ENCODE results near the gene RANBP3L.
"Not testable (repeated sequence)": the region's sequence is repeated elsewhere in the genome, so short reads cannot be mapped to it uniquely, and the experiment has no call there.

DNA sequence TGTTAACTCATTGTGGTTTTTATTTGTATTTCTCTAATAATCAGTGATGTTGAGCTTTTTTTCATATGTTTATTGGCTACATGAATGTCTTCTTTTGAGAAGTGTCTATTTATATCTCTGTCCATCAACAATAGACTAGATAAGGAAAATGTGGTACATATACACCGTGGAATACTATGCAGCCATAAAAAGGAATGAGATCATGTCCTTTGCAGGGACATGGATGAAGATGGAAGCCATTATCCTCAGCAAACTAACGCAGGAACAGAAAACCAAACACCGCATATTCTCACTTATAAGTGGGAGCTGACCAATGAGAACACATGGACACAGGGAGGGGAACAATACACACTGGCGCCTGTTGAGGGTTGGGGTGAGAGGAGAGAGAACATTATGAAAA is 40.0 kb upstream of the RANBP3L start:
- TF ChIP-seq, protein P1, sequence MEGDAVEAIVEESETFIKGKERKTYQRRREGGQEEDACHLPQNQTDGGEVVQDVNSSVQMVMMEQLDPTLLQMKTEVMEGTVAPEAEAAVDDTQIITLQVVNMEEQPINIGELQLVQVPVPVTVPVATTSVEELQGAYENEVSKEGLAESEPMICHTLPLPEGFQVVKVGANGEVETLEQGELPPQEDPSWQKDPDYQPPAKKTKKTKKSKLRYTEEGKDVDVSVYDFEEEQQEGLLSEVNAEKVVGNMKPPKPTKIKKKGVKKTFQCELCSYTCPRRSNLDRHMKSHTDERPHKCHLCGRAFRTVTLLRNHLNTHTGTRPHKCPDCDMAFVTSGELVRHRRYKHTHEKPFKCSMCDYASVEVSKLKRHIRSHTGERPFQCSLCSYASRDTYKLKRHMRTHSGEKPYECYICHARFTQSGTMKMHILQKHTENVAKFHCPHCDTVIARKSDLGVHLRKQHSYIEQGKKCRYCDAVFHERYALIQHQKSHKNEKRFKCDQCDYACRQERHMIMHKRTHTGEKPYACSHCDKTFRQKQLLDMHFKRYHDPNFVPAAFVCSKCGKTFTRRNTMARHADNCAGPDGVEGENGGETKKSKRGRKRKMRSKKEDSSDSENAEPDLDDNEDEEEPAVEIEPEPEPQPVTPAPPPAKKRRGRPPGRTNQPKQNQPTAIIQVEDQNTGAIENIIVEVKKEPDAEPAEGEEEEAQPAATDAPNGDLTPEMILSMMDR (IDR thresholded peaks at IDR 0.05) = not testable (repeated sequence)
- not testable (repeated sequence) for TF ChIP-seq POLR2A, POLR2AphosphoS5 (IDR thresholded peaks at IDR 0.05)

Measured in prostate gland (tissue), 2 donors.